GM12878 (cell line): Measurements from ENCODE around the gene PAX9. TPM values are rescaled to one million over a fixed set of nuclear protein-coding genes. Genes with fewer than 3 reads are reported as not detected.

ENCODE experiments used
- ATAC-seq: fragments of 200-7000 bp; cut with Tn5 transposase; 3 replicates; pipeline ENCODE4 v1.9.1; 2020; ENCODE audit warnings: mild to moderate bottlenecking, moderate library complexity
- BruUV-seq: library from RNA; stranded (reverse); fragments of 400-500 nt; replicated peaks from 2 replicates; lab custom pipeline; 2021; lab: Mats Ljungman, UMichigan
- CTCF ChIA-PET: fragments of 300-600 bp; sonication (Branson Sonifier 250); formaldehyde crosslinking; extraction: SDS; loops from one replicate; lab custom pipeline; 2021; ENCODE audit warnings: inconsistent platforms; lab: Yijun Ruan, JAX
- POLR2A ChIA-PET: fragments of 350-600 bp; formaldehyde crosslinking; extraction: SDS; loops from one replicate; lab custom pipeline; 2021; ENCODE audit warnings: inconsistent platforms; lab: Charles Lee
- RAD21 ChIA-PET: fragments of 300-600 bp; sonication (Branson Sonifier 250); formaldehyde crosslinking; loops from one replicate; lab custom pipeline; 2023; ENCODE audit warnings: antibody characterized with exemption; ENCODE audit not compliant: unreplicated experiment; lab: Charles Lee
- SMC1A ChIA-PET: fragments of 300-600 bp; sonication (Branson Sonifier 250); formaldehyde crosslinking; loops from one replicate; lab custom pipeline; 2023; ENCODE audit not compliant: unreplicated experiment, uncharacterized antibody; lab: Charles Lee
- DNase-seq: peaks from one replicate; pipeline ENCODE4 v3.0.0-alpha.2; 2011; ENCODE audit warnings: low read depth, low spot score
- FAIRE-seq: peaks from 3 replicates; lab custom pipeline; 2011; peaks lifted over from hg19 to GRCh38; lab: Jason Lieb, UNC
- H2AFZ ChIP-seq: 2 replicates; pipeline ENCODE4 v1.6.0; 2011; ENCODE audit warnings: low read depth, low read length, control low read depth; ENCODE audit not compliant: control insufficient read depth
- H3K27ac ChIP-seq: 2 replicates; pipeline ENCODE4 v1.5.1; 2011; ENCODE audit warnings: control low read depth; ENCODE audit not compliant: control insufficient read depth, insufficient read depth
- H3K27me3 ChIP-seq, 2 experiments: replicated peaks in 1 of 2; 2 replicates each; pipeline versions ENCODE4 v1.6.0 to v1.6.1; 2011; ENCODE audit warnings: low read length in 1 of 2; ENCODE audit not compliant: control insufficient read depth in 2 of 2, insufficient read depth in 2 of 2
- H3K36me3 ChIP-seq, 2 experiments: 2 replicates each; pipeline ENCODE4 v1.5.1; 2011; ENCODE audit warnings: low read length in 1 of 2; ENCODE audit not compliant: control insufficient read depth in 2 of 2, insufficient read depth in 2 of 2
- H3K4me1 ChIP-seq: 2 replicates; pipeline ENCODE4 v1.6.1; 2011; ENCODE audit warnings: mild to moderate bottlenecking, low read length, moderate library complexity, mixed read lengths; ENCODE audit not compliant: control insufficient read depth, insufficient read depth
- H3K4me2 ChIP-seq: 2 replicates; pipeline ENCODE4 v1.6.0; 2011; ENCODE audit warnings: control low read depth; ENCODE audit not compliant: control insufficient read depth, insufficient read depth
- H3K4me3 ChIP-seq: fragments of 200-600 bp; sonication (generic); 2 replicates; pipeline ENCODE4 v1.5.1; 2016
- H3K79me2 ChIP-seq: 2 replicates; pipeline ENCODE4 v1.6.0; 2011; ENCODE audit warnings: low read length; ENCODE audit not compliant: control insufficient read depth, insufficient read depth
- H3K9ac ChIP-seq: 2 replicates; pipeline ENCODE4 v1.8.0; 2011; ENCODE audit warnings: low read length, control low read depth, mixed read lengths; ENCODE audit not compliant: control insufficient read depth, insufficient read depth
- H3K9me3 ChIP-seq: replicated peaks from 3 replicates; pipeline ENCODE4 v1.5.1; 2011; ENCODE audit warnings: mild to moderate bottlenecking, low read length; ENCODE audit not compliant: control insufficient read depth, insufficient read depth
- H4K20me1 ChIP-seq: 2 replicates; pipeline ENCODE4 v1.6.0; 2011; ENCODE audit not compliant: control insufficient read depth, insufficient read depth
- CREM ChIP-seq: IDR thresholded peaks from 2 replicates; pipeline ENCODE4 v1.6.1; 2014; ENCODE audit warnings: antibody characterized with exemption, low read depth
- E2F8 ChIP-seq: fragments of 450-650 bp; IDR thresholded peaks from 2 replicates; pipeline ENCODE4 v1.6.1; 2018; ENCODE audit warnings: mild to moderate bottlenecking, low read depth, moderate library complexity; ENCODE audit not compliant: partially characterized antibody
- IKZF1 ChIP-seq: fragments of 450-650 bp; conservative IDR thresholded peaks from 2 replicates; pipeline ENCODE4 v1.6.1; 2017; ENCODE audit warnings: antibody characterized with exemption, mild to moderate bottlenecking
- IRF4 ChIP-seq: IDR thresholded peaks from 2 replicates; pipeline ENCODE4 v1.6.1; 2011; ENCODE audit warnings: low read depth, low read length
- KDM1A ChIP-seq: fragments of 200-600 bp; sonication (generic); IDR thresholded peaks from 2 replicates; pipeline ENCODE4 v1.6.1; 2016; ENCODE audit warnings: borderline replicate concordance
- KLF5 ChIP-seq: fragments of 450-650 bp; IDR thresholded peaks from 2 replicates; pipeline ENCODE4 v1.6.1; 2014; ENCODE audit warnings: mild to moderate bottlenecking; ENCODE audit not compliant: partially characterized antibody
- POLR2AphosphoS2 ChIP-seq: IDR thresholded peaks from 2 replicates; pipeline ENCODE4 v1.6.1; 2011; ENCODE audit warnings: low read depth, mild to moderate bottlenecking, low read length, improper control_type of control experiment, moderate library complexity
- RBBP5 ChIP-seq: fragments of 200-600 bp; sonication (generic); conservative IDR thresholded peaks from 2 replicates; pipeline ENCODE4 v1.6.1; 2016
- SREBF2 ChIP-seq: IDR thresholded peaks from 2 replicates; pipeline ENCODE4 v1.6.1; 2012; ENCODE audit warnings: mild to moderate bottlenecking, low read length
- STAT3 ChIP-seq: IDR thresholded peaks from 2 replicates; pipeline ENCODE4 v1.6.1; 2011; ENCODE audit warnings: low read depth, low read length, improper control_type of control experiment
- TARDBP ChIP-seq: IDR thresholded peaks from 2 replicates; pipeline ENCODE4 v1.6.1; 2016; ENCODE audit warnings: borderline replicate concordance
- WRNIP1 ChIP-seq: IDR thresholded peaks from 2 replicates; pipeline ENCODE4 v1.6.1; 2011; ENCODE audit warnings: low read depth, low read length, improper control_type of control experiment, borderline replicate concordance
- ZBTB40 ChIP-seq: fragments of 450-650 bp; IDR thresholded peaks from 2 replicates; pipeline ENCODE4 v1.6.1; 2016; ENCODE audit warnings: mild to moderate bottlenecking, moderate library complexity, borderline replicate concordance
- ZNF217 ChIP-seq: fragments of 450-650 bp; IDR thresholded peaks from 2 replicates; pipeline ENCODE4 v1.6.1; 2017; ENCODE audit warnings: antibody characterized with exemption, mild to moderate bottlenecking
- WGBS: methylation state at CpG from one replicate; pipeline ENCODE4 v1.1.6; 2016; ENCODE audit warnings: low lambda C conversion rate; ENCODE audit not compliant: insufficient replicate concordance, insufficient coverage; ENCODE audit errors: missing lambda C conversion rate; 5-methylcytosine and 5-hydroxymethylcytosine counted together
- in situ Hi-C: fragments of 300-500 bp; cut with MboI; formaldehyde crosslinking; loops from 9 replicates; pipeline ENCODE4 v1.14.3; 2018; ENCODE audit warnings: mixed read lengths
- intact Hi-C: fragments of 100-400 bp; cut with micrococcal nuclease; formaldehyde crosslinking; loops from one replicate; pipeline ENCODE4 v1.14.2; 2022; ENCODE audit not compliant: unreplicated experiment
- polyA plus RNA-seq, 11 experiments: library from polyadenylated mRNA; depleted of rRNA in 4 of 11; unstranded in 6 of 11; stranded (reverse) in 5 of 11; fragments of >200 nt; fragmentation: Nextera tagmentation in 4 of 11; fragmentation: Illumina TruSeq in 1 of 11; extraction: Ambion mirVana in 4 of 11; extraction: Trizol in 1 of 11; gene quantifications; 1 replicate in 1 of 11; 2 replicates in 10 of 11; pipeline versions ENCODE4 v1.2.1 to v1.2.3, GENCODE V29; 2011 to 2016; ENCODE audit warnings: inconsistent platforms in 2 of 11, missing spikeins in 2 of 11, low read depth in 1 of 11
- total RNA-seq, 4 experiments: library from RNA; depleted of rRNA in 3 of 4; stranded (reverse); fragments of >200 nt in 3 of 4; fragmentation: Illumina TruSeq in 1 of 4; extraction: Trizol in 1 of 4; gene quantifications; 2 replicates each; pipeline versions ENCODE4 v1.2.1 to v1.2.3, GENCODE V29; 2013 to 2021

Gene PAX9
- total and polyA plus RNA-seq, 10 of the 15 experiments (the other 5 are each of a cell fraction or from before 2014, with no cell fraction given): 0.03 to 8.2 (median 0.09) TPM; not detected in 3

GRCh38 chr14:36618641-36619040 lies 43.0 kb upstream of the PAX9 start:
- no peak overlapping the region for H2AFZ ChIP-seq

More at GRCh38 chr14:36618641-36619040, 43.0 kb upstream of the PAX9 start:
- no peak for ATAC-seq
- H3K79me2 ChIP-seq: no peaks in the 10 kb centered on the region
- SMC1A ChIA-PET: no interaction called here
- no peaks in the 10 kb centered on the region for H3K36me3 ChIP-seq
- H3K27ac ChIP-seq: no peak overlapping the region
- no peak overlapping the region for H3K4me3 ChIP-seq
- intact Hi-C loops (no loop called here), in situ Hi-C loops (no loop called here)
- WGBS: 7% methylated on average over 2 of the region's 2 CpGs
- H3K9ac ChIP-seq: no peak overlapping the region
- BruUV-seq: no TSS peak
- no peaks in the 10 kb centered on the region for H3K9me3 ChIP-seq
- H3K4me1 ChIP-seq: no peaks in the 10 kb centered on the region
- no peak for FAIRE-seq
- POLR2A ChIA-PET: no interaction called here
- RAD21 ChIA-PET: no interaction called here
- DNase-seq: no peak
- CTCF ChIA-PET: interaction anchor here (1.0 to 1.4 kb wide), 2 partner anchors 13 to 65 kb away, joined by 3 to 4 read pairs; no protein-coding TSS in a partner anchor
- no peak overlapping the region for H3K4me2 ChIP-seq
- TF ChIP-seq STAT3 (no peak), TARDBP (no peak), RBBP5 (no peak), KDM1A (no peak), ZBTB40 (no peak), CREM (no peak), E2F8 (no peak), ZNF217 (no peak), POLR2AphosphoS2 (no peak), WRNIP1 (no peak), IRF4 (no peak), IKZF1 (no peak), SREBF2 (no peak), KLF5 (no peak)
- no peaks in the 10 kb centered on the region for H4K20me1 ChIP-seq
- H3K27me3 ChIP-seq: no peaks in the 10 kb centered on the region
